Transverse colon (tissue), 4 donors: ENCODE data around the gene ATXN10. TPM values are rescaled to one million over a fixed set of nuclear protein-coding genes. Genes with fewer than 3 reads are reported as not detected.
"Not testable (repeated sequence)": the region's sequence is repeated elsewhere in the genome, so short reads cannot be mapped to it uniquely, and the experiment has no call there.

Source experiments
- DNase-seq: peaks from one replicate; pipeline ENCODE4 v3.0.0-alpha.2; 2019
- H3K27ac ChIP-seq, 4 donors: fragments of 200-600 bp; sonication (generic); 2 replicates each; pipeline ENCODE4 v1.5.1; 2016 to 2018; ENCODE audit warnings: inconsistent platforms in 4 of 4
- H3K27me3 ChIP-seq: fragments of 200-600 bp; sonication (generic); 2 replicates; pipeline ENCODE4 v1.5.1; 2017; ENCODE audit warnings: inconsistent platforms
- H3K36me3 ChIP-seq, 4 donors: fragments of 200-600 bp; sonication (generic); 2 replicates each; pipeline ENCODE4 v1.5.1; 2017 to 2019; ENCODE audit warnings: inconsistent platforms in 4 of 4
- H3K4me1 ChIP-seq, 4 donors: fragments of 200-600 bp; sonication (generic); 2 replicates each; pipeline ENCODE4 v1.5.1; 2017 to 2020; ENCODE audit warnings: inconsistent platforms in 4 of 4
- H3K4me3 ChIP-seq, 4 donors: fragments of 200-600 bp; sonication (generic); 1 replicate in 1 of 4; 2 replicates in 3 of 4; pipeline versions ENCODE4 v1.5.1 to v1.6.1; 2017 to 2019; ENCODE audit warnings: inconsistent platforms in 4 of 4
- H3K9me3 ChIP-seq, 2 donors: fragments of 200-600 bp; sonication (generic); 2 replicates each; pipeline ENCODE4 v1.5.1; 2017 to 2019; ENCODE audit warnings: inconsistent platforms in 2 of 2
- EP300 ChIP-seq: sonication (generic); formaldehyde crosslinking; IDR thresholded peaks from one replicate; pipeline ENCODE4 v1.6.1; 2017; ENCODE audit warnings: antibody characterized with exemption, low read depth
- POLR2A ChIP-seq: fragments of 450-650 bp; IDR thresholded peaks from one replicate; pipeline ENCODE4 v1.6.1; 2016; ENCODE audit warnings: antibody characterized with exemption, mild to moderate bottlenecking, moderate library complexity
- POLR2AphosphoS5 ChIP-seq, 3 donors: sonication (generic); formaldehyde crosslinking; IDR thresholded peaks; one replicate each; pipeline ENCODE4 v1.6.1; 2016; ENCODE audit warnings: antibody characterized with exemption in 3 of 3
- WGBS, 2 donors: methylation state at CpG; one replicate each; pipeline ENCODE4 v1.1.5; 2018; ENCODE audit warnings: low coverage in 1 of 2; 5-methylcytosine and 5-hydroxymethylcytosine counted together
- in situ Hi-C, 4 donors: fragments of 200-750 bp; cut with MboI; loops; one replicate each; pipeline versions ENCODE4 v1.15.0 to v1.15.1; 2017; ENCODE audit warnings: low sequenced_read_pairs in 3 of 4, low pct_ligation_motif_present in 1 of 4, low pct_unique_long_range_greater_than_20kb in 1 of 4
- intact Hi-C: fragments of 100-400 bp; cut with DNase I; formaldehyde crosslinking; loops from one replicate; pipeline ENCODE4 v1.15.1; 2023; ENCODE audit warnings: low total_unique reads
- total RNA-seq, 4 donors: library from RNA; depleted of rRNA; stranded (reverse); fragments of >200 nt; gene quantifications; one replicate each; pipeline ENCODE4 v1.1.0, GENCODE V29; 2016
- TF ChIP-seq, protein P1 (sequence below), 5 experiments: fragments of 200-600 bp in 3 of 5; fragments of 450-650 bp in 2 of 5; sonication (generic) in 3 of 5; IDR thresholded peaks; 1 replicate in 2 of 5; 2 replicates in 3 of 5; pipeline ENCODE4 v1.5.1; 2016 to 2017; ENCODE audit warnings: antibody characterized with exemption in 5 of 5, inconsistent platforms in 3 of 5, mild to moderate bottlenecking in 2 of 5, moderate library complexity in 1 of 5

Gene ATXN10
- total RNA-seq, 4 donors from 2014 or later: 27.3 to 88.3 (median 47.8) TPM

DNA sequence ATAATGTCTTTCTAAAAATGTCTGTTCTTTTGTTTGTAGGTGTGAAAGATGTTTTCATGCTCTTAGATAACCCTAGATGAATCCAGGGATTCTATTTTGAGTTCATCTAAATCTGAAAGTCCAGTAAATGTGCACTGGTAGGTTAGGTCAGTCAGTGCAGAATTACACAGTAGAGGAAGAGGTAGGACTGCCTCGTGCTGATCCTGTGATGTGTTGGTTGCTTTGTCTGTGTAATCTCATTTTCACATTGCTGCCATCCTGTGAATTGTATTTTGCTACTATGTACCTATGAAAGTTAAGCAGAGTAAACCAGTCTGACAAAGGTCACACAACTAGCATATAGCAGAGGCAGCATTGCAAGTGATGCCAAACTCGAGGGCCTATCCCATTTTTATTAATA lies 36.5 kb downstream of the ATXN10 start:
- no peak overlapping the region for H3K4me3 ChIP-seq
- no peak for DNase-seq
- 71 to 77% methylated on average over 2 of the region's 2 CpGs for WGBS, 2 donors
- peaks cover 0 to 13% (median 0%) of the 10 kb centered on the region in 4 donors for H3K4me1 ChIP-seq
- no peak for TF ChIP-seq POLR2AphosphoS5 (IDR thresholded peaks at IDR 0.05)
- no peak for TF ChIP-seq EP300
- TF ChIP-seq, protein P1, sequence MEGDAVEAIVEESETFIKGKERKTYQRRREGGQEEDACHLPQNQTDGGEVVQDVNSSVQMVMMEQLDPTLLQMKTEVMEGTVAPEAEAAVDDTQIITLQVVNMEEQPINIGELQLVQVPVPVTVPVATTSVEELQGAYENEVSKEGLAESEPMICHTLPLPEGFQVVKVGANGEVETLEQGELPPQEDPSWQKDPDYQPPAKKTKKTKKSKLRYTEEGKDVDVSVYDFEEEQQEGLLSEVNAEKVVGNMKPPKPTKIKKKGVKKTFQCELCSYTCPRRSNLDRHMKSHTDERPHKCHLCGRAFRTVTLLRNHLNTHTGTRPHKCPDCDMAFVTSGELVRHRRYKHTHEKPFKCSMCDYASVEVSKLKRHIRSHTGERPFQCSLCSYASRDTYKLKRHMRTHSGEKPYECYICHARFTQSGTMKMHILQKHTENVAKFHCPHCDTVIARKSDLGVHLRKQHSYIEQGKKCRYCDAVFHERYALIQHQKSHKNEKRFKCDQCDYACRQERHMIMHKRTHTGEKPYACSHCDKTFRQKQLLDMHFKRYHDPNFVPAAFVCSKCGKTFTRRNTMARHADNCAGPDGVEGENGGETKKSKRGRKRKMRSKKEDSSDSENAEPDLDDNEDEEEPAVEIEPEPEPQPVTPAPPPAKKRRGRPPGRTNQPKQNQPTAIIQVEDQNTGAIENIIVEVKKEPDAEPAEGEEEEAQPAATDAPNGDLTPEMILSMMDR (IDR thresholded peaks at IDR 0.05): no peak
- TF ChIP-seq POLR2A: no peak
- no peaks in the 10 kb centered on the region for H3K9me3 ChIP-seq
- intact Hi-C loops: no loop called here
- in situ Hi-C loops: no loop called here
- H3K27ac ChIP-seq: no peak overlapping the region
- no peaks in the 10 kb centered on the region for H3K27me3 ChIP-seq
- peaks cover 0 to 25% (median 4%) of the 10 kb centered on the region in 4 donors for H3K36me3 ChIP-seq

DNA sequence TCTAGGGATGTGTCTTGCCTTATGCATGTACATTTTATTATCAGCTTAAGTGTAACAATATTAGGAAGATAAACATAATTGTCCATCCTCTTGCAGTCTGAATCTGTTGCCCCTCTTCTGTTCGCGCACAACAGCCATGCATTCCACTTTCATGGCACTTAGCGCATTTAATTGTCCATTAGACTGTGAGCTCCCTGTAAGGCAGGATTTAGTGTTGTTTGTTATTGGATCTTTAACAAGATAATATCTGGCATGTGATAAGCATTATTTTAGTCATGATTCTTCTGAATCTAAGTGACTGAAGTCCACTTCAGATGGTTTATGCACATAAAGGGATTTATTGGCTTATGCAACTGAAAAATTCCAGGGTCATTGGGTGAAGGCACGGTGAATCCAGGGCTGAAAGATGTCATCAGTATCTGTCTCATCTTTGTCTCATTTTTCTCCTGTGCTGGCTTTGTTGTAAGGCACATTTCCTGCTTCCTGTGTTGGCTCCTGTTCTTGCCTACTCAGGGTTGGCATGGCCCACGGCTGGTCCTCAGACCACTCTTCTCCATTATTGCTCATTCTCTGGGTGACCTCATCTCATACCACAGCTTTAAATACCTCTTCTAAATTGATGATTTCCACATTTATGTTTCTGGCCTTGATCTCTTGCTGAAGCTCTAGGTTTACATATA lies 37.6 kb downstream of the ATXN10 start:
- DNase-seq: no peak
- Histone ChIP-seq H3K9me3 (no peaks in the 10 kb centered on the region), H3K4me1 (peaks cover 0 to 13% (median 0%) of the 10 kb centered on the region in 4 donors), H3K27ac (no peak overlapping the region), H3K36me3 (peaks cover 0 to 16% (median 0%) of the 10 kb centered on the region in 4 donors), H3K4me3 (no peak overlapping the region), H3K27me3 (no peaks in the 10 kb centered on the region)
- intact Hi-C loops (no loop called here), in situ Hi-C loops (no loop called here)
- TF ChIP-seq, protein P1 (IDR thresholded peaks at IDR 0.05): no peak
- TF ChIP-seq POLR2A: no peak
- TF ChIP-seq POLR2AphosphoS5 (IDR thresholded peaks at IDR 0.05): no peak
- TF ChIP-seq EP300: no peak
- 78 to 84% methylated on average over 5 of the region's 5 CpGs for WGBS, 2 donors

DNA sequence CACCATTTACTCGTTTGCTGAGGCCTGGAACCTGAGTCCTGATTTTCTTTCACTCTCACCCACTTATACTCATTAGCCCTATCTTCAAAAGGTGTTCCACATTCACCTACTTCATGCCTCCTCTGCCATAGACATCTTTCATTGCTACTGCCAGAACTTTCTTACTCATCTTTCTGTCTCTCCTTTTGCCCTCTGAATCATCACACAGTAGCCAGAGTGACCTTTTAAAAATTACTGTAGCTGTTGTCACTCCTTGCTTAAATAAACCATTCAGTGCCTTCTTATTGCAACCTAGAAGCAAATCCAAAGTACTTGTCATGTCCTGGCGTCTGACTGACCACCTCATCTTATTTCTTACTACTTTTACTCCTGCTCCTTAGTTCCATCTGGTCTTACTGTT lies 38.2 kb downstream of the ATXN10 start:
- intact Hi-C loops: no loop called here
- DNase-seq: no peak
- Histone ChIP-seq H3K27ac (no peak overlapping the region), H3K27me3 (no peaks in the 10 kb centered on the region), H3K4me1 (peaks cover 0 to 13% (median 0%) of the 10 kb centered on the region in 4 donors), H3K9me3 (no peaks in the 10 kb centered on the region), H3K36me3 (peaks cover 0 to 9% (median 0%) of the 10 kb centered on the region in 4 donors), H3K4me3 (no peak overlapping the region)
- 85 to 88% methylated on average over 2 of the region's 2 CpGs for WGBS, 2 donors
- in situ Hi-C loops: no loop called here
- TF ChIP-seq POLR2A: no peak
- TF ChIP-seq EP300: no peak
- TF ChIP-seq, protein P1 (IDR thresholded peaks at IDR 0.05): no peak
- TF ChIP-seq POLR2AphosphoS5 (IDR thresholded peaks at IDR 0.05): no peak

DNA sequence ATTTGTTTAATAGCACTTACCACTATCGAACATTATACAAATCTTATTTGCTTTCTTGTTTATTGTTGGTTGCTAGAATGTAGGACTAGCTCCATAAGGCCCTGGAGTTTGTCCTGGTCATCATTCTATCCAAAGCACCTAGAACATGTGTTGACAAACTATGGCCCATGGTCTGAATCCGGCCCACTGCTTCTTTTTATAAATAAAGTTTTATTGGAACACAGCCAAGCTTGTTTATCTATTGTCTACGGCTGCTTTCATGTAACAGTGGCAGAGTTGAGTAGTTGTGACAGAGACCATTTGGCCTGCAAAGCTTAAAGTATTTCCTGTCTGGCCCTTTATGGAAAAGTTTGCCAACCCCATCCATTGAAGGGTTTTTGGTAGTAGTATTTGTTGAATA lies 38.8 kb downstream of the ATXN10 start:
- H3K9me3 ChIP-seq: no peaks in the 10 kb centered on the region
- in situ Hi-C loops (no loop called here), intact Hi-C loops (no loop called here)
- H3K27ac ChIP-seq: no peak overlapping the region
- H3K4me3 ChIP-seq: no peak overlapping the region
- no peaks in the 10 kb centered on the region for H3K27me3 ChIP-seq
- TF ChIP-seq, protein P1 (IDR thresholded peaks at IDR 0.05): no peak
- TF ChIP-seq POLR2A (no peak), EP300 (no peak), POLR2AphosphoS5 (IDR thresholded peaks at IDR 0.05) (no peak)
- no peak for DNase-seq
- H3K4me1 ChIP-seq: peaks cover 0 to 13% (median 0%) of the 10 kb centered on the region in 4 donors
- WGBS, 2 donors: 91 to 93% methylated on average over 3 of the region's 3 CpGs
- peaks cover 0 to 3% (median 0%) of the 10 kb centered on the region in 4 donors for H3K36me3 ChIP-seq

DNA sequence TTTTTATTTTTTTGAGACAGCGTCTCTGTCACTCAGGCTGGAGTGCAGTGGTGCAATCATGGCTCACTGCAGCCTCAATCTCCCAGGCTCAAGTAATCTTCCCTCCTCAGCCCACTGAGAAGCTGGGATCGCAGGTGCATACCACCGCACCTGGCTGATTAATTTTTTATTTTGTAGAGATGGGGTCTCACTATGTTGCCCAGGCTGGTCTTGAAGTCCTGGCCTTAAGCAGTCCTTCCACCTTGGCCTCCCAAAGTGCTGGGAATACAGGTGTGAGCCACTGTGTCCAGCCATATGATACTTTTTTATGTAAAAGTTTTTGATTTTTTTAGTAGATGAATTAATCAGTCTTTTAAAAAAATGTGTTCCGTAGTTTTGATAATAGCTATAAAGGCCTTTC lies 42.8 kb downstream of the ATXN10 start:
- H3K36me3 ChIP-seq, DNase-seq, H3K4me1 ChIP-seq, H3K9me3 ChIP-seq, H3K4me3 ChIP-seq, intact Hi-C loops, in situ Hi-C loops, H3K27me3 ChIP-seq, H3K27ac ChIP-seq: not testable (repeated sequence)
- WGBS, 2 donors: 96 to 100% methylated on average over 2 to 4 of the region's 4 CpGs
